Ovary (tissue), 9 donors: ENCODE measurements around the gene OR51A4. TPM values are rescaled to one million over a fixed set of nuclear protein-coding genes. Genes with fewer than 3 reads are reported as not detected.

ENCODE experiments used
- DNase-seq, 5 donors: peaks; one replicate each; pipeline ENCODE4 v3.0.0-alpha.2; 2019 to 2020
- H3K27ac ChIP-seq, 2 donors: fragments of 200-600 bp; one replicate each; pipeline versions ENCODE4 v1.5.1 to v1.8.0; 2019 to 2022
- H3K27me3 ChIP-seq: fragments of 200-600 bp; one replicate; pipeline ENCODE4 v1.8.0; 2022
- H3K36me3 ChIP-seq: fragments of 200-600 bp; sonication (generic); one replicate; pipeline ENCODE4 v1.5.1; 2019
- H3K4me1 ChIP-seq: one replicate; pipeline ENCODE4 v1.8.1; 2013; ENCODE audit warnings: mild to moderate bottlenecking, moderate library complexity; ENCODE audit not compliant: insufficient read depth
- H3K4me3 ChIP-seq: fragments of 200-600 bp; sonication (generic); one replicate; pipeline ENCODE4 v1.5.1; 2017
- H3K9me3 ChIP-seq, 2 donors: fragments of 200-600 bp in 1 of 2; sonication (generic) in 1 of 2; one replicate each; pipeline versions ENCODE4 v1.5.1 to v1.8.1; 2013 to 2019; ENCODE audit warnings: mild to moderate bottlenecking in 1 of 2, moderate library complexity in 1 of 2
- EP300 ChIP-seq: sonication (generic); formaldehyde crosslinking; IDR thresholded peaks from one replicate; pipeline ENCODE4 v1.6.1; 2017; ENCODE audit warnings: antibody characterized with exemption
- POLR2A ChIP-seq: fragments of 450-650 bp; IDR thresholded peaks from one replicate; pipeline ENCODE4 v1.6.1; 2017; ENCODE audit warnings: antibody characterized with exemption, mild to moderate bottlenecking, moderate library complexity
- WGBS, 3 donors: extraction: QIAGEN DNeasy Blood & Tissue Kit in 1 of 3; methylation state at CpG; one replicate each; pipeline versions ENCODE4 v1.1.5 to v1.1.7; 2013 to 2017; 5-methylcytosine and 5-hydroxymethylcytosine counted together
- intact Hi-C, 4 donors: fragments of 100-400 bp; cut with DNase I; formaldehyde crosslinking; loops; one replicate each; pipeline versions ENCODE4 v1.11.0 to v1.15.1; 2022 to 2023
- polyA plus RNA-seq, 2 donors: library from polyadenylated mRNA; stranded (reverse); fragments of 200-250 nt in 1 of 2; fragments of 350-450 nt in 1 of 2; fragmentation: Illumina TruSeq in 1 of 2; extraction: RNeasy Lipid Tissue Mini Kit (QIAGEN cat#74804) in 1 of 2; gene quantifications; one replicate each; pipeline ENCODE4 v1.2.3, GENCODE V29; 2013 to 2014
- total RNA-seq, 7 donors: library from RNA; depleted of rRNA in 2 of 7; stranded (reverse); fragments of >200 nt in 2 of 7; fragmentation: NEBNext Ultra II Directional in 3 of 7; extraction: Animal tissue kit (Norgen Biotek cat#: 25700) in 3 of 7; gene quantifications; one replicate each; pipeline versions ENCODE4 v1.1.0 to v1.2.4, GENCODE V29; 2016 to 2023
- TF ChIP-seq, protein P1 (sequence below), 3 donors: fragments of 450-650 bp in 2 of 3; fragments of 200-600 bp in 1 of 3; IDR thresholded peaks; one replicate each; pipeline versions ENCODE4 v1.5.1 to v1.8.0; 2016 to 2022; ENCODE audit warnings: antibody characterized with exemption in 3 of 3, mild to moderate bottlenecking in 1 of 3
- donor health status: DM: no; HTN: no; CAD: no; lungs with moderate emphysema.
- donor health status: DM: no; HTN: no; CAD: no.
- donor health status: Bipolar disorder and iron deficiency.
- donor health status: DM: yes; HTN: yes; CAD: no.
- donor health status: DM: no; HTN: no; CAD: no.
- donor health status: DM: yes; HTN: yes; CAD: no.

The OR51A4 gene
- total and polyA plus RNA-seq, 9 donors: not detected

- Histone ChIP-seq H3K9me3 (no peaks in the 10 kb centered on the region), H3K27me3 (no peaks in the 10 kb centered on the region), H3K4me3 (no peak within 1 kb of the TSS), H3K4me1 (no peaks in the 10 kb centered on the region), H3K36me3 (no peaks in the 10 kb centered on the region), H3K27ac (no peak within 1 kb of the TSS)
- DNase-seq: no peak
- TF ChIP-seq, protein P1, sequence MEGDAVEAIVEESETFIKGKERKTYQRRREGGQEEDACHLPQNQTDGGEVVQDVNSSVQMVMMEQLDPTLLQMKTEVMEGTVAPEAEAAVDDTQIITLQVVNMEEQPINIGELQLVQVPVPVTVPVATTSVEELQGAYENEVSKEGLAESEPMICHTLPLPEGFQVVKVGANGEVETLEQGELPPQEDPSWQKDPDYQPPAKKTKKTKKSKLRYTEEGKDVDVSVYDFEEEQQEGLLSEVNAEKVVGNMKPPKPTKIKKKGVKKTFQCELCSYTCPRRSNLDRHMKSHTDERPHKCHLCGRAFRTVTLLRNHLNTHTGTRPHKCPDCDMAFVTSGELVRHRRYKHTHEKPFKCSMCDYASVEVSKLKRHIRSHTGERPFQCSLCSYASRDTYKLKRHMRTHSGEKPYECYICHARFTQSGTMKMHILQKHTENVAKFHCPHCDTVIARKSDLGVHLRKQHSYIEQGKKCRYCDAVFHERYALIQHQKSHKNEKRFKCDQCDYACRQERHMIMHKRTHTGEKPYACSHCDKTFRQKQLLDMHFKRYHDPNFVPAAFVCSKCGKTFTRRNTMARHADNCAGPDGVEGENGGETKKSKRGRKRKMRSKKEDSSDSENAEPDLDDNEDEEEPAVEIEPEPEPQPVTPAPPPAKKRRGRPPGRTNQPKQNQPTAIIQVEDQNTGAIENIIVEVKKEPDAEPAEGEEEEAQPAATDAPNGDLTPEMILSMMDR (IDR thresholded peaks at IDR 0.05): no peak
- TF ChIP-seq EP300 (no peak), POLR2A (no peak)
- WGBS, 3 donors: 66 to 83% (median 77%) methylated on average over 1 of the region's 1 CpG
- intact Hi-C loops: no loop called here
These were observed 23.2 kb downstream of the OR51A4 start, which contains the start of gene OR51G1 for GRCh38 chr11:4924239-4924638. TSS of gene OR51G1 (minus strand) at chr11:4924339. CDS start at chr11:4924339, 0 bp downstream.

GRCh38 chr11:4922304-4922703, 25.1 kb downstream of the OR51A4 start:
- Histone ChIP-seq H3K27ac (no peak overlapping the region), H3K9me3 (no peaks in the 10 kb centered on the region), H3K4me1 (no peaks in the 10 kb centered on the region), H3K27me3 (no peaks in the 10 kb centered on the region), H3K36me3 (no peaks in the 10 kb centered on the region), H3K4me3 (no peak overlapping the region)
- TF ChIP-seq EP300 (no peak), POLR2A (no peak)
- TF ChIP-seq, protein P1 (IDR thresholded peaks at IDR 0.05): no peak
- WGBS, 3 donors: 33 to 51% (median 49%) methylated on average over 1 of the region's 1 CpG
- intact Hi-C loops: no loop called here
- DNase-seq: no peak

- Histone ChIP-seq H3K27me3 (no peaks in the 10 kb centered on the region), H3K4me3 (no peak overlapping the region), H3K9me3 (no peaks in the 10 kb centered on the region), H3K27ac (no peak overlapping the region), H3K4me1 (no peaks in the 10 kb centered on the region), H3K36me3 (no peaks in the 10 kb centered on the region)
- DNase-seq: no peak
- 69 to 88% (median 84%) methylated on average over 1 of the region's 1 CpG for WGBS, 3 donors
- TF ChIP-seq EP300 (no peak), POLR2A (no peak)
- TF ChIP-seq, protein P1 (IDR thresholded peaks at IDR 0.05): no peak
- intact Hi-C loops: no loop called here
These were observed 25.6 kb downstream of the OR51A4 start for GRCh38 chr11:4921796-4922195.

DNA sequence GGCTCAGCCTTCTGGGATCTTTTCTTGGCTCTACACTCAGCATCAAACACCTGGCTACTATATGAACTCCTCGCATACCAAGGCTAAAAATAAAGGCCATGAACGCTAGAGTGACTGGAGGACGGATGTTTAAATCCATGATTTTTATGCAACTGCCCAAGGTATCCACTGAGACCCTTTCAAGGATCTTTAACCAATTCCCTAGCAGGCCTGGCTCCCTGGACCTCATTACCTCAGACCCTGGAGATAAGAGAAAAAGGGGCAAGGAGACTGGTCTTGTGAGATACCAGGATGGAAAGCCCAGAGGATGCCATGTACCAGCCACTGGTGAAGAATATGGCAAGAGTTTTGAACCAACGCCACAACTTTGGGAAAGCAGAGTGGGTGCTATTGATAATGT, 28.2 kb downstream of the OR51A4 start, which contains the start of gene OR51G2:
Gene OR51G2, minus strand, starts transcription at position 101 of the 400 bp plus-strand sequence. CDS start 3,687 bp downstream, outside the sequence.
- Histone ChIP-seq H3K9me3 (no peaks in the 10 kb centered on the region), H3K27ac (no peak within 1 kb of the TSS), H3K36me3 (no peaks in the 10 kb centered on the region), H3K4me1 (no peaks in the 10 kb centered on the region), H3K4me3 (no peak within 1 kb of the TSS), H3K27me3 (no peaks in the 10 kb centered on the region)
- 75 to 82% (median 80%) methylated on average over 4 of the region's 4 CpGs for WGBS, 3 donors
- no peak for DNase-seq
- TF ChIP-seq POLR2A (no peak), EP300 (no peak)
- TF ChIP-seq, protein P1 (IDR thresholded peaks at IDR 0.05): no peak
- intact Hi-C loops: no loop called here
